HCT116 (cell line): ENCODE measurements around the gene CPZ. TPM values are rescaled to one million over a fixed set of nuclear protein-coding genes. Genes with fewer than 3 reads are reported as not detected.

Experiments
- ATAC-seq: fragments of 200-7000 bp; cut with Tn5 transposase; 2 replicates; pipeline ENCODE4 v1.9.1; 2020; ENCODE audit warnings: mild to moderate bottlenecking, moderate library complexity
- BruUV-seq: library from RNA; stranded (reverse); fragments of 400-500 nt; replicated peaks from 2 replicates; lab custom pipeline; 2021; lab: Mats Ljungman, UMichigan
- CTCF ChIA-PET: fragments of 300-600 bp; sonication (Branson Sonifier 250); formaldehyde crosslinking; loops from one replicate; lab custom pipeline; 2021; ENCODE audit warnings: antibody characterized with exemption; lab: Charles Lee
- POLR2A ChIA-PET: fragments of 300-600, 350-600 bp; sonication (Branson Sonifier 250); formaldehyde crosslinking; loops from one replicate; lab custom pipeline; 2021; ENCODE audit warnings: antibody characterized with exemption; lab: Charles Lee
- RAD21 ChIA-PET, 2 experiments: fragments of 300-600 bp; sonication (Branson Sonifier 250); formaldehyde crosslinking; loops; one replicate each; lab custom pipeline; 2023; ENCODE audit warnings: low total read pairs in 2 of 2; ENCODE audit not compliant: uncharacterized antibody in 2 of 2, unreplicated experiment in 2 of 2, low non-redundant PET in 1 of 2; lab: Charles Lee
- DNase-seq: peaks from one replicate; pipeline ENCODE4 v3.0.0-alpha.2; 2010; ENCODE audit warnings: low read depth, low spot score
- H2AFZ ChIP-seq: fragments of 200-600 bp; shearing (Covaris generic), sonication (generic); 2 replicates; pipeline ENCODE4 v1.6.1; 2017; ENCODE audit warnings: low read depth, mixed run types, mixed read lengths, antibody characterized with exemption, low read length; ENCODE audit not compliant: poor library complexity, severe bottlenecking
- H3K27ac ChIP-seq: 2 replicates; pipeline ENCODE4 v1.5.1; 2012; ENCODE audit warnings: low read depth, low read length
- H3K27me3 ChIP-seq: fragments of 200-600 bp; sonication (generic); 2 replicates; pipeline ENCODE4 v1.6.1; 2016; ENCODE audit warnings: mixed run types, low read length, mixed read lengths; ENCODE audit not compliant: insufficient read depth
- H3K36me3 ChIP-seq, 2 experiments: fragments of 200-500 bp in 1 of 2; fragments of 200-600 bp in 1 of 2; sonication (Bioruptor generic) in 1 of 2; sonication (generic) in 1 of 2; 2 replicates each; pipeline versions ENCODE4 v1.5.1 to v1.6.1; 2014 to 2016; ENCODE audit warnings: low read length in 2 of 2, inconsistent platforms in 1 of 2, mixed read lengths in 1 of 2, mixed run types in 1 of 2; ENCODE audit not compliant: insufficient read depth in 2 of 2, control insufficient read depth in 1 of 2
- H3K4me1 ChIP-seq, 2 experiments: fragments of 200-600 bp in 1 of 2; sonication (generic) in 1 of 2; 2 replicates each; pipeline versions ENCODE4 v1.5.1 to v1.6.1; 2012 to 2017; ENCODE audit warnings: low read length in 2 of 2, inconsistent platforms in 1 of 2, mild to moderate bottlenecking in 1 of 2, mixed read lengths in 1 of 2, mixed run types in 1 of 2, moderate library complexity in 1 of 2; ENCODE audit not compliant: insufficient read depth in 2 of 2, control insufficient read depth in 1 of 2
- H3K4me2 ChIP-seq: fragments of 200-600 bp; sonication (generic); 2 replicates; pipeline ENCODE4 v1.6.1; 2017; ENCODE audit warnings: mixed run types, low read length, mixed read lengths
- H3K4me3 ChIP-seq, 2 experiments: fragments of 200-600 bp in 1 of 2; sonication (generic) in 1 of 2; replicated peaks in 1 of 2; 2 replicates each; pipeline ENCODE4 v1.5.1; 2011 to 2016; ENCODE audit warnings: low read length in 2 of 2, control low read depth in 1 of 2, low read depth in 1 of 2, mild to moderate bottlenecking in 1 of 2, mixed read lengths in 1 of 2, mixed run types in 1 of 2
- H3K79me2 ChIP-seq: fragments of 200-600 bp; sonication (generic); 2 replicates; pipeline ENCODE4 v1.6.1; 2017; ENCODE audit warnings: mild to moderate bottlenecking, mixed run types, low read length, moderate library complexity, mixed read lengths; ENCODE audit not compliant: insufficient read depth
- H3K9ac ChIP-seq: fragments of 200-600 bp; sonication (generic); 2 replicates; pipeline ENCODE4 v1.6.1; 2016; ENCODE audit warnings: low read length, mixed read lengths
- H3K9me2 ChIP-seq: fragments of 200-600 bp; sonication (generic), shearing (Covaris generic); 2 replicates; pipeline ENCODE4 v1.6.1; 2017; ENCODE audit warnings: mixed run types, mild to moderate bottlenecking, moderate library complexity; ENCODE audit not compliant: insufficient read depth
- H3K9me3 ChIP-seq, 2 experiments: fragments of 200-500 bp in 1 of 2; fragments of 200-600 bp in 1 of 2; sonication (Bioruptor generic) in 1 of 2; sonication (generic) in 1 of 2; 2 replicates each; pipeline ENCODE4 v1.6.1; 2014 to 2017; ENCODE audit warnings: low read length in 2 of 2, mixed read lengths in 2 of 2, inconsistent platforms in 1 of 2, low read depth in 1 of 2, mild to moderate bottlenecking in 1 of 2, mixed run types in 1 of 2, moderate library complexity in 1 of 2; ENCODE audit not compliant: control insufficient read depth in 1 of 2, insufficient read depth in 1 of 2
- H4K20me1 ChIP-seq: fragments of 200-600 bp; sonication (generic), shearing (Covaris generic); 2 replicates; pipeline ENCODE4 v1.6.1; 2017; ENCODE audit warnings: mixed run types, mild to moderate bottlenecking, moderate library complexity; ENCODE audit not compliant: insufficient read depth
- ATF3 ChIP-seq: IDR thresholded peaks from 2 replicates; pipeline ENCODE4 v1.6.1; 2012
- CBX3 ChIP-seq: IDR thresholded peaks from 2 replicates; pipeline ENCODE4 v1.6.1; 2012; ENCODE audit warnings: low read depth
- CEBPB ChIP-seq: IDR thresholded peaks from 2 replicates; pipeline ENCODE4 v1.6.1; 2012; ENCODE audit warnings: low read depth
- CTCF ChIP-seq, 3 experiments: fragments of 200-600 bp in 1 of 3; sonication (generic) in 1 of 3; IDR thresholded peaks in 2 of 3; conservative IDR thresholded peaks in 1 of 3; 2 replicates each; pipeline ENCODE4 v1.5.1; 2012 to 2017; ENCODE audit warnings: low read depth in 2 of 3, low read length in 2 of 3, antibody characterized with exemption in 1 of 3, borderline replicate concordance in 1 of 3, control low read depth in 1 of 3, mild to moderate bottlenecking in 1 of 3, mixed read lengths in 1 of 3, mixed run types in 1 of 3, moderate library complexity in 1 of 3; ENCODE audit not compliant: insufficient read depth in 1 of 3
- EGR1 ChIP-seq: IDR thresholded peaks from 2 replicates; pipeline ENCODE4 v1.6.1; 2012; ENCODE audit warnings: low read depth
- EZH2 ChIP-seq: fragments of 200-600 bp; sonication (generic); IDR thresholded peaks from 2 replicates; pipeline ENCODE4 v1.6.1; 2017; ENCODE audit warnings: antibody characterized with exemption, mixed run types
- POLR2A ChIP-seq: IDR thresholded peaks from 2 replicates; pipeline ENCODE4 v1.7.0; 2011; ENCODE audit warnings: borderline replicate concordance; ENCODE audit not compliant: insufficient read depth, insufficient read length; ENCODE audit errors: extremely low read depth
- RAD21 ChIP-seq: IDR thresholded peaks from 2 replicates; pipeline ENCODE4 v1.6.1; 2012; ENCODE audit warnings: low read depth, mild to moderate bottlenecking
- SIN3A ChIP-seq: IDR thresholded peaks from 2 replicates; pipeline ENCODE4 v1.6.1; 2012; ENCODE audit warnings: low read depth
- SP1 ChIP-seq: IDR thresholded peaks from 2 replicates; pipeline ENCODE4 v1.6.1; 2012; ENCODE audit warnings: low read depth
- TCF7L2 ChIP-seq: IDR thresholded peaks from 2 replicates; pipeline ENCODE4 v1.7.0; 2011; ENCODE audit warnings: borderline replicate concordance, inconsistent platforms; ENCODE audit not compliant: insufficient read depth, insufficient read length; ENCODE audit errors: extremely low read depth
- YY1 ChIP-seq: IDR thresholded peaks from 2 replicates; pipeline ENCODE4 v1.6.1; 2011; ENCODE audit warnings: low read length, low read depth, moderate library complexity, mild to moderate bottlenecking; ENCODE audit not compliant: insufficient replicate concordance; ENCODE audit errors: extremely low read depth
- ZFX ChIP-seq: fragments of 450-650 bp; IDR thresholded peaks from 2 replicates; pipeline ENCODE4 v1.6.1; 2017
- ZNF274 ChIP-seq: fragments of 200-500 bp; sonication (Bioruptor generic); IDR thresholded peaks from 2 replicates; pipeline ENCODE4 v1.6.1; 2014; ENCODE audit warnings: mild to moderate bottlenecking, low read depth, low read length, inconsistent platforms
- intact Hi-C: fragments of 100-400 bp; cut with micrococcal nuclease; formaldehyde crosslinking; loops from 2 replicates; pipeline ENCODE4 v1.10.0; 2022
- total RNA-seq: library from RNA; stranded (reverse); gene quantifications from one replicate; pipeline ENCODE4 v1.2.1, GENCODE V29; 2021; ENCODE audit not compliant: unreplicated experiment
- TF ChIP-seq, protein P1 (sequence below): IDR thresholded peaks from 2 replicates; pipeline ENCODE4 v1.6.1; 2012; ENCODE audit warnings: low read depth

Gene CPZ
- total RNA-seq, 1 experiment from 2014 or later, result not detected

- Histone ChIP-seq H3K27ac (no peak overlapping the region), H3K79me2 (no peaks in the 10 kb centered on the region), H3K9ac (no peak overlapping the region), H3K4me2 (no peak overlapping the region), H3K4me3 (no peak overlapping the region), H3K36me3 (no peaks in the 10 kb centered on the region), H3K9me3 (no peaks in the 10 kb centered on the region), H4K20me1 (no peaks in the 10 kb centered on the region), H2AFZ (no peak overlapping the region), H3K27me3 (no peaks in the 10 kb centered on the region), H3K4me1 (peaks cover 0 to 3% of the 10 kb centered on the region in 2 experiments; a peak in 1 of 4 replicates)
- no TSS peak for BruUV-seq
- ChIA-PET POLR2A (no interaction called here), CTCF (no interaction called here), RAD21 (no interaction called here)
- no peak for ATAC-seq
- TF ChIP-seq SP1 (no peak), SIN3A (no peak), RAD21 (no peak), ZNF274 (no peak), ZFX (no peak), YY1 (no peak), POLR2A (no peak), CTCF (IDR thresholded peaks at IDR 0.05 in 2 of 3, conservative IDR thresholded peaks at IDR 0.05 in 1 of 3; ENCODE audit: borderline replicate concordance in 1 of 3, insufficient read depth in 1 of 3, low read depth in 2 of 3, low read length in 2 of 3) (no peak), CBX3 (no peak), TCF7L2 (no peak), EZH2 (no peak), EGR1 (no peak), ATF3 (no peak), CEBPB (no peak)
- TF ChIP-seq, protein P1, sequence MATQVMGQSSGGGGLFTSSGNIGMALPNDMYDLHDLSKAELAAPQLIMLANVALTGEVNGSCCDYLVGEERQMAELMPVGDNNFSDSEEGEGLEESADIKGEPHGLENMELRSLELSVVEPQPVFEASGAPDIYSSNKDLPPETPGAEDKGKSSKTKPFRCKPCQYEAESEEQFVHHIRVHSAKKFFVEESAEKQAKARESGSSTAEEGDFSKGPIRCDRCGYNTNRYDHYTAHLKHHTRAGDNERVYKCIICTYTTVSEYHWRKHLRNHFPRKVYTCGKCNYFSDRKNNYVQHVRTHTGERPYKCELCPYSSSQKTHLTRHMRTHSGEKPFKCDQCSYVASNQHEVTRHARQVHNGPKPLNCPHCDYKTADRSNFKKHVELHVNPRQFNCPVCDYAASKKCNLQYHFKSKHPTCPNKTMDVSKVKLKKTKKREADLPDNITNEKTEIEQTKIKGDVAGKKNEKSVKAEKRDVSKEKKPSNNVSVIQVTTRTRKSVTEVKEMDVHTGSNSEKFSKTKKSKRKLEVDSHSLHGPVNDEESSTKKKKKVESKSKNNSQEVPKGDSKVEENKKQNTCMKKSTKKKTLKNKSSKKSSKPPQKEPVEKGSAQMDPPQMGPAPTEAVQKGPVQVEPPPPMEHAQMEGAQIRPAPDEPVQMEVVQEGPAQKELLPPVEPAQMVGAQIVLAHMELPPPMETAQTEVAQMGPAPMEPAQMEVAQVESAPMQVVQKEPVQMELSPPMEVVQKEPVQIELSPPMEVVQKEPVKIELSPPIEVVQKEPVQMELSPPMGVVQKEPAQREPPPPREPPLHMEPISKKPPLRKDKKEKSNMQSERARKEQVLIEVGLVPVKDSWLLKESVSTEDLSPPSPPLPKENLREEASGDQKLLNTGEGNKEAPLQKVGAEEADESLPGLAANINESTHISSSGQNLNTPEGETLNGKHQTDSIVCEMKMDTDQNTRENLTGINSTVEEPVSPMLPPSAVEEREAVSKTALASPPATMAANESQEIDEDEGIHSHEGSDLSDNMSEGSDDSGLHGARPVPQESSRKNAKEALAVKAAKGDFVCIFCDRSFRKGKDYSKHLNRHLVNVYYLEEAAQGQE, result no peak
- TF ChIP-seq, all 23 proteins: peak for 0
- no peaks in the 10 kb centered on the region for H3K9me2 ChIP-seq
- DNase-seq, result no peak
- intact Hi-C loops, result no loop called here
Measured at GRCh38 chr4:8643441-8643840, 50.9 kb downstream of the CPZ start.
